ENCODE results near the gene INSYN2A. TPM values are rescaled to one million over a fixed set of nuclear protein-coding genes. Genes with fewer than 3 reads are reported as not detected.

INSYN2A gene
- total RNA-seq, 1 donor from 2014 or later, result 15.9 TPM

DNA sequence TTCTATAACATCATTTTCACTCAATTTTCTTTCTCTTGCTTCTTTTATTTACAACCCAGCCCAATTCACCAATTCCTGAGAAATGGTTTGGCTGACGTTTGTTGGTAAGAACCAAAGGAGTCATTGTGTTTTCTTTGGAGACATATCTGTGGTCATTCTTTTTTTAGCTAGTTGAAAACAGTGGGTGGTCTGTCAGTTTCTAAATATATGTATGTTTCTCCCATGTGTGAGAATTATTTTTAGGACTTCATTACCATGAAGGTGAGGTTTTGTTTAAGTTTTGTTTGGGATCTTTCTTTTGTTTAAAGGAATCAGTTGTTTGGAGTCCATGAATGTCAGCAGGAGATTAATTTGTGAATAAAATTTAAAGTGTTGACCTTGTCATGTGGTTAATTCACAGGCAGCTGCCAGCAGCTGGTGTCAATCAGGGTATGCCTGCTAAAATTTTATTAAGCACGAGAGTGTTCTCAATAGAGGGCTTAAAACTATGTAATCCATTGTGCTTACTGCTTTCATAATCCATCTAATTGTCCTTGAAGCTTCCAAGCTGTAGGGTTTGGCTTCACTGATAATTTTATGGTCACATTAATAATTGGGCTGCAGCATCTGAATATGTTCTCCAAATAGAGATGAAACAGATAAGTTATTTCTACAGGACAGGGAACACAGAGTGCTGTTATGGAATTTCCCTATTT, 38.7 kb downstream of the INSYN2A start:
- FAIRE-seq (no peak), DNase-seq (ENCODE audit: low spot score in 2 of 2) (no peak)

DNA sequence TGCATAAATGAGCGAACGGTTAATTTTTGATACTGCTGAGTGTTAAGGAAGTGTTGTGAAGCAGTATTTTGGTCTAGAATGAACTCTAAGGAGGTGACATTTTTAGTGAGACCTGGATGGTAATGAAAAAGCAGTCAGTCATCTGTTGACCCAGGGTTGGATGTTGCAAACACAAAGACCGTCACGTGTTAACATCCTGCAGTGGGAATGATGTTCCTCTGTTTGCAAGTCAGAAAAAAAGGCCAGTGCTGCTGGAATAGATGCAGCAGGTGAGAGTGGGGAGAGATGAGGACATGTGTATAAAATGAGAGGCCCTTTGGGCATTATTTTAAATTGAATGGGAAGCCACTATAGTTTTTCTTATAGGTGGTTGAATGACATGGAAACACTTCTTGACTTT, 39.3 kb downstream of the INSYN2A start:
- FAIRE-seq, result no peak

DNA sequence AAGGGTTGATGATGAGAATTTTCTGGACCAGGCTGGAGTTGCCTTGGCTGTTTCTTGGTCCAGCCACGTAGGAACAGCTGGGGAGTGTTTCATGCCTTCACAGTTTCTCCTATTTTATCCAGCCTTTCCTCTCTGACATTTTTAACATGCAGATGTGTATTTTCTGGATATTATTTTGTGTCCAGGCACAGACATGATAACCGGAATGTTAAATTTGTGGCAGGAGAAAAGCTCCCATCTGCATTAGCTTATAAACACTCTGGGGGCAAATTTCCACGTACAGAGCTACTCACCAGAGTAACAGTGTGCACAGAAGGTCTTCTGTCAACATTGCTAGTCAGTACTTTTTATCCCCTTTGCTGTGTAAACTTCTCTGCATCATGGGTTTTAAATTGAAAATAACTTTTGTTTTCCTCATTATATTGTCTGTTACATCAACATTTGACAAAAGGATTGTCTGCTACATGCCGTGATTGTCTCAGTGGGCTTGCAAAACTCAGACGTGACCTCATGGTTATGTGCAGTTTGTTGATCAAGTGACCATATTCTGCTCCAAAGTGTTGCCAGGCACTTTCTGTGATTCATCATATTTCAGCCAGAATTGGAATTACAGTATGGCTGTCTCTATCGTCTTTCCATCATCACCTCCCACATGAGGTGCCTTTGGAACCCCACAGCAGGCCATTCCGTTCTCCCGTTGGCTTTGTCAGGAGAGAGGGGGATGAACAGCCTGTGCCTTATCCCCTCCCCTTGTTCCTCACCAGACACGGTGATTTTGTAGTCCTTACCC, 41.4 kb downstream of the INSYN2A start:
- DNase-seq (ENCODE audit: low spot score in 2 of 2) (no peak), FAIRE-seq (no peak)

More for the DNA sequence above, 39.3 kb downstream of the INSYN2A start:
- no peak for DNase-seq (ENCODE audit: low spot score in 2 of 2)

DNA sequence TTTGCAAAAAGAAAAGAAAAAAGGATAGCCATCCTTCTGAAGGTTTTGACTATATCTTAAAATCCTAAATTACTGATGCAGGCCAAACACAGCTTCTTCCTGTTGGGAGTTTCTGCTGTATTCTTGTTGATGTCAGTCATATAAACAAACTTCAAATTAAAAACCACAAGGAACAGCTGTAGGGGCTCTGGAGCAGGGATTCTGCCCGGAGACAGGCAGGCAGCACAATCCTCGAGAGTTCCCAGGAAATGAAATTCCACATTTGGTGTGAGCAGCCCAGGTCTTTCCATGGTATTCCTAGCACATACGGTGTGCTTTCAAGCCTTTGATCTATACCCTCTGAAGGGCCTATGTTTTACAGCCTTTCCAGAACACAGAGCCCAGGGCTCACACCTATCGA, 43.2 kb downstream of the INSYN2A start:
- DNase-seq (ENCODE audit: low spot score in 2 of 2) (no peak), FAIRE-seq (no peak)

- DNase-seq (ENCODE audit: low spot score in 2 of 2) (no peak), FAIRE-seq (no peak)
These were observed 44.3 kb downstream of the INSYN2A start for GRCh38 chr10:127151981-127152699.

DNA sequence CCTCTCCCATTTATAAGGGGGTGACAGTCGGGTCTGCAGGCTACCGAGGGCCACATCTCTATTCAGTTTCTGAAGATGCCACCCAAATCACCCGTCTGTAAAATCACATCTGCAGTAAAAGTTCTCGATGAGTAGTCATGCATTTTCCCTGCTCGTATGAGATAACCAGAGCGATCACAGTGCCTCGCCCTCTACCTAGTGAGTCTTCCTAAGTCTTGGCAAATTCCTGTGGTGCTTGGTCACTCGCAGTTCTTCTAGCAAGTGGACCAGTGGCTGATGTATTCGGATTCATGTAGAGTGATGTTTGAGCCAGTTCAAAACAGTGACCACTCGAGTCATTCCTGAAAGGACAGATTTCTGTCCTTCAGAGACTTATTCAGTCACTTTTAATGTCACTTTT, 44.9 kb downstream of the INSYN2A start:
- DNase-seq (ENCODE audit: low spot score in 2 of 2) (no peak), FAIRE-seq (no peak)

DNA sequence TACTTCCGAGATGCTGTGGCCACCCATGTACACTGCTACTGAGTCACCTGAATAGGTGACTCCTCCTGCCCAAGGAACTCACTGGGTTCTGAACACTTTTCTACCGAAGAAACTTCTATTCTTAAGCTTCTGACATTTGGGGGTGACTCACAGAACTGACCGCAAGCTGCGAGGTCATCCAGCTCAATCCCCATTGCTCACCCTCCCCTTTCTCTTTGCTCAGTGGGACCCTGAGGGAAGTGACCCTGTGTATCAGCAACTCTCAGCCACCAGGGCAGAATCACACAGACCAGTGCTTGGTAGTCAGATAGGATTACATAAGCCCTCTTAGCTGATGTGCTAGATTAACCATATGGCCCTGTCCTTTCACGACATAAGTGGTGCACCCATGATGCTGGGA, 46.3 kb downstream of the INSYN2A start:
- FAIRE-seq, result no peak

DNA sequence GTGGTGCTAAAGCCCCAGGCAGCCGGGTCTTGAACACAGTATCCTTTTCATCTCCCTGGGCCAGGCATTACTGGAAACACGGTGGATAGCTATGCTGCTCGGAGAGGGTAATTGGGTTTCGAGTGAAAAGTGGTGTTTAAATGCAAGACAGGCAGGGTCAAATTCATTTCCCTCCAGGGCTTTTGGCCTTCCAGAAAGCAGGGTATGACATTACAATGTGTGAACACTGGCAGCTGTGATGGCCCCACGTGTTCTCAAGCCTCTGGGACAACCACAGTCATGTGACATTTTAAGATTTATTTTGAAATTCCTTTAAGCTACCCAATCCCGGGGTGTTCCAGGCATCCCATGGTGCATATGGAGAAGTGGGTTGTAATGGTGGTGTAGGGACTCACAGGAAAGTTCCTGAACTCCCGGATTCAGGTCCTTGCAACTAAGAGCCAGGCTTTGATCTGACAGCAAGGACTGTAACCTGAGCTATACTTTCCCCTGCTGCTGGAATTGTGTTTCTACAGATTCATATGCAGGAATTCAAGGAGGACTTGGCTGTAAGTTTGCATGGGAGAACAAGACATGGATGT, 46.8 kb downstream of the INSYN2A start:
- DNase-seq (ENCODE audit: low spot score in 2 of 2) (no peak), FAIRE-seq (no peak)

More for the DNA sequence above, 46.3 kb downstream of the INSYN2A start:
- no peak for DNase-seq (ENCODE audit: low spot score in 2 of 2)

- DNase-seq (ENCODE audit: low spot score in 2 of 2) (no peak), FAIRE-seq (no peak)
These were observed 47.5 kb downstream of the INSYN2A start for GRCh38 chr10:127148933-127149220.

DNA sequence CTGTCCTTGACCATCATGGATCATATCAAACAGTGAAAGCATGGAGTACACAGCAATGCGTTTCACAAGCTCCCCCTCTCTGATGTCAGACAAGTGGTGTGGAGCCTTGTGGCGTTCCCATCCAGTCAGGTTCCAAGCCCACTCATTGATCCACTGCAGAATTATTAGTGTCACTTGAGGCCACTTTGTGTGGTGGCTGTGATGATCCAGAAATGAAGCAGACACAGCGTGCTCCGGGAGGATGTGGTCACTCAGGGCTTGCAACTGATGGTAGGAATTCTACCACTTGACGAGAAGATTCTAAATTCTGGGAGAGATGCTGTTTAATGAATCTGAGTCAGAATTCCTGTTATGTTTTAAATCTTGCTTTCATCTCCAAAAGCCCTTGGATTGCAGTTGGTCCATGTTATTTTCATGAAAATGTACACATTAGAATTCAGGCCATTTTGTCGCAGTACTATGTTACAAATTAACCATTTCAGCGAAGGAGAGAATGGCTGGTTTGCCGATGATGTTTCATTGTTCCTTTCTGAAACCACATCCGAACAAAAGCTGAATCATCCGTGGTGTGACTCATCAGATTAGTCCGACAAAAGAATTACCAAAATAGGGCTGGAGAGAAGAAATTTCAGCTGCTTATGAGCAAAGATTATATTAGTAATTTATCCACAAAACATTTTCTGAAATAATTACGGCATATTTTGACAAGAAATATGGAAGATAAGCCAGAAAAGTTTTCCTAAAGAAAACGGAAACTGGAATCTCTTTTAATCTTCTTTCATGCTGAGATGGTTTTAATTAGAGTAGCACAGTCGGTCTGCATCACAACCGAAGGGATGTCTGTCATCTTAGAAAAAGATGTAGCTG, 48.1 kb downstream of the INSYN2A start:
- FAIRE-seq (no peak), DNase-seq (ENCODE audit: low spot score in 2 of 2) (no peak)

DNA sequence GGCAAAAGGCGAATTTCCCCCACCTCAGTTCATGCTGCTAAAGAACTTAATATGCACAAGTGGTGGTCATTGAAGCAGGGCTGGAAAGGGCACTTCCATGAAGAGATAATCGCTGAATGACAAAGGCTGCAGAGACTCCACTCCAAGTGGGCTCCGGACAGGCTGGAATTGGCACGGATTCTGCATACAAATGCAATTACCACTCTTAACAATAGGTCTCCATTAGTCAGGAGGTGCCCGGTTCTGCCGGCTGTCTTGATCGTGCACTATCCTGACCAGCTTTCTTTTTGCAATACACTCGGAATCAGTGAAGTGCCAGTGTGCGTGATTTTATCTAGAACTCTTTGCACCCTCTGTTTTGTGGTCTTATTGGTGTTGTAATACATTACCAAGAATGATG, 49.7 kb downstream of the INSYN2A start:
- FAIRE-seq (no peak), DNase-seq (ENCODE audit: low spot score in 2 of 2) (no peak)

Measured in frontal cortex (tissue), 4 donors.